Cardiac fibroblast (primary cell): Measurements from ENCODE around the gene PLCD3.

Experiments used
- DNase-seq, 2 donors: peaks; one replicate each; pipeline versions ENCODE4 v3.0.0 to v3.0.0-alpha.2; 2010; ENCODE audit warnings: low read depth in 2 of 2
- H3K4me3 ChIP-seq, 2 donors: replicated peaks in 1 of 2; 1 replicate in 1 of 2; 2 replicates in 1 of 2; pipeline ENCODE4 v1.5.1; 2011; ENCODE audit warnings: low read depth in 2 of 2, low read length in 2 of 2, mild to moderate bottlenecking in 2 of 2, moderate library complexity in 1 of 2
- CTCF ChIP-seq: IDR thresholded peaks from one replicate; pipeline ENCODE4 v1.5.1; 2011; ENCODE audit warnings: low read depth, mild to moderate bottlenecking, low read length, inconsistent platforms

The PLCD3 gene

GRCh38 chr17:45160447-45161287, 28.4 kb upstream of the PLCD3 start:
- TF ChIP-seq CTCF, result no peak
- peak overlapping the region; percentile 94 to 96 for H3K4me3 ChIP-seq
- peak; percentile 63 to 80 for DNase-seq

DNA sequence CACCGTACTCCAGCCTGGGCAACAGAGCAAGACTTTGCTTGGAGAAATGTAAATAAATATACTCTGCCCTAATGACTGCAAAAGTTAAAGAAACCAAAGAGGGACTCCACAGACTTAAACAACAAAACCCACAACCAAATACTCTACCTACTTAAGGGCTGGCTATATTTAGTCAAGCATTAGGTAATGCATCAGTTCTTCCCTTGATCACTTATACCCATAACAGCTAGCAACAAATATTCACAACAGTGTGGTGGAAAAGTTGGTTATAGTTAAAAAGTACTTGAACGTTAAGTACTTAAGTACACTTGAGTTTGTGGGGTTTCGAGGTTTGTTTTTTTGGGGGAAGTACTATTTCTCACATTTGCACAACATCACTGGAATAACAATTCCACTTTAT, 23.9 kb upstream of the PLCD3 start:
- no peak for DNase-seq
- H3K4me3 ChIP-seq, result no peak overlapping the region
- no peak for TF ChIP-seq CTCF

DNA sequence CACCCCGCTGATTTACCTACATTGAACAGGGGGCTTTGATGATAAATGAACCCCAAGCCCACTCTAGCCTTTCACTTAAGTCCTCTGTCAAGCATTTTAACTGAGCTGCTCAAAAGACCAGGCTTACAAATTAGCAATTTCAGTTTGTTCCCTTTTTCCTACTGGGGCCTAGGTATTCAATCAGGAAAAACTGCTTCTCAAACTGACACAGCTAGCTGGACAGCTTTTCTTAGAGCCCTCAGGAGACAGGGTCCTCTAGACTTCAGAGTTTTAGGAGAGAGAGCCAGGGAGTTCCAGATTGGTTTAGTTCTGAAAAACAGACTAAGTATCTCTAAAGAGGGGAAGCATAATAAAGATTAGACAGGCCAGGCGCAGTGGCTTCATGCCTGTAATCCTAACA, 23.2 kb upstream of the PLCD3 start:
- no peak overlapping the region for H3K4me3 ChIP-seq
- no peak for DNase-seq
- no peak for TF ChIP-seq CTCF

GRCh38 chr17:45155029-45155428, 22.7 kb upstream of the PLCD3 start:
- no peak overlapping the region for H3K4me3 ChIP-seq
- no peak for DNase-seq
- TF ChIP-seq CTCF, result no peak

GRCh38 chr17:45150911-45151809, 18.8 kb upstream of the PLCD3 start:
- H3K4me3 ChIP-seq, result peak overlapping the region; percentile 88 to 93
- DNase-seq, result peak in 1 of 2 donors; percentile 16
- no peak for TF ChIP-seq CTCF

DNA sequence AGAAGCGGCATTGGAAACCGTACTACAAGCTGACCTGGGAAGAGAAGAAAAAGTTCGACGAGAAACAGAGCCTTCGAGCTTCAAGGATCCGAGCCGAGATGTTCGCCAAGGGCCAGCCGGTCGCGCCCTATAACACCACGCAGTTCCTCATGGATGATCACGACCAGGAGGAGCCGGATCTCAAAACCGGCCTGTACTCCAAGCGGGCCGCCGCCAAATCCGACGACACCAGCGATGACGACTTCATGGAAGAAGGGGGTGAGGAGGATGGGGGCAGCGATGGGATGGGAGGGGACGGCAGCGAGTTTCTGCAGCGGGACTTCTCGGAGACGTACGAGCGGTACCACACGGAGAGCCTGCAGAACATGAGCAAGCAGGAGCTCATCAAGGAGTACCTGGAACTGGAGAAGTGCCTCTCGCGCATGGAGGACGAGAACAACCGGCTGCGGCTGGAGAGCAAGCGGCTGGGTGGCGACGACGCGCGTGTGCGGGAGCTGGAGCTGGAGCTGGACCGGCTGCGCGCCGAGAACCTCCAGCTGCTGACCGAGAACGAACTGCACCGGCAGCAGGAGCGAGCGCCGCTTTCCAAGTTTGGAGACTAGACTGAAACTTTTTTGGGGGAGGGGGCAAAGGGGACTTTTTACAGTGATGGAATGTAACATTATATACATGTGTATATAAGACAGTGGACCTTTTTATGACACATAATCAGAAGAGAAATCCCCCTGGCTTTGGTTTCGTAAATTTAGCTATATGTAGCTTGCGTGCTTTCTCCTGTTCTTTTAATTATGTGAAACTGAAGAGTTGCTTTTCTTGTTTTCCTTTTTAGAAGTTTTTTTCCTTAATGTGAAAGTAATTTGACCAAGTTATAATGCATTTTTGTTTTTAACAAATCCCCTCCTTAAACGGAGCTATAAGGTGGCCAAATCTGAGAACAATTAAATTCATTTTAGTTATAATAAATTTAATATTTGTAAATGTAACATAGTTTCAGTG, 17.7 kb upstream of the PLCD3 start:
- no peak for TF ChIP-seq CTCF
- peak overlapping the region; percentile 88 to 93 for H3K4me3 ChIP-seq
- peak; percentile 70 to 73 for DNase-seq
